ENCODE results near the gene BANK1.

DNA sequence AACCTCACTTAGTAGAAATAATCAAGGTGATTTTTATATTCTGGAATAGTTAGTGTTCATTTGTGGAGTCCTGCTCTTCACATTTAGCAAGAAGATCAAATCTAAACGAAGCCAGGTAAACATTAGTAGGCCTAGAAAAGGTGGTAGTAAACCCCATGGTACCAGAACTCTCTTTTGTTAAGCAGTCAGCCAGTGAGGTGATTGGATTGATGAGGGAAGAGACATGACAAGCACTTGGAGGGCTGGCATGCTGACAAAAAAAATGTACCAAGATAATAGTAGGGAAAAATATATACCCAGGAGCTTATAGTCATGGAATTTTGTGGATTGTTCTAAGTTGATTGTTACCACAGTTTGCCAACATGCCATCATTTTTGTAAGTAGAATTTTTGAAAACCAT is 163.8 kb downstream of the BANK1 start:
- TF ChIP-seq, protein P1, sequence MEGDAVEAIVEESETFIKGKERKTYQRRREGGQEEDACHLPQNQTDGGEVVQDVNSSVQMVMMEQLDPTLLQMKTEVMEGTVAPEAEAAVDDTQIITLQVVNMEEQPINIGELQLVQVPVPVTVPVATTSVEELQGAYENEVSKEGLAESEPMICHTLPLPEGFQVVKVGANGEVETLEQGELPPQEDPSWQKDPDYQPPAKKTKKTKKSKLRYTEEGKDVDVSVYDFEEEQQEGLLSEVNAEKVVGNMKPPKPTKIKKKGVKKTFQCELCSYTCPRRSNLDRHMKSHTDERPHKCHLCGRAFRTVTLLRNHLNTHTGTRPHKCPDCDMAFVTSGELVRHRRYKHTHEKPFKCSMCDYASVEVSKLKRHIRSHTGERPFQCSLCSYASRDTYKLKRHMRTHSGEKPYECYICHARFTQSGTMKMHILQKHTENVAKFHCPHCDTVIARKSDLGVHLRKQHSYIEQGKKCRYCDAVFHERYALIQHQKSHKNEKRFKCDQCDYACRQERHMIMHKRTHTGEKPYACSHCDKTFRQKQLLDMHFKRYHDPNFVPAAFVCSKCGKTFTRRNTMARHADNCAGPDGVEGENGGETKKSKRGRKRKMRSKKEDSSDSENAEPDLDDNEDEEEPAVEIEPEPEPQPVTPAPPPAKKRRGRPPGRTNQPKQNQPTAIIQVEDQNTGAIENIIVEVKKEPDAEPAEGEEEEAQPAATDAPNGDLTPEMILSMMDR (IDR thresholded peaks at IDR 0.05) = no peak
- TF ChIP-seq POLR2AphosphoS5 (IDR thresholded peaks at IDR 0.05) = no peak
